Measurements from ENCODE around the gene POLD3.

Gene POLD3

GRCh38 chr11:74691755-74692154 is 99.4 kb downstream of the POLD3 start:
- no peak for DNase-seq (ENCODE audit: low spot score)
